Endothelial cell (in vitro differentiated cells): ENCODE data around the gene BCL7B. TPM values are rescaled to one million over a fixed set of nuclear protein-coding genes. Genes with fewer than 3 reads are reported as not detected.

Source experiments
- DNase-seq: peaks from one replicate; pipeline ENCODE4 v3.0.0; 2021; ENCODE audit warnings: low spot score
- H3K27ac Mint-ChIP-seq: one replicate; pipeline ENCODE4 v1.8.0; 2021; ENCODE audit warnings: mixed read lengths, inconsistent platforms; ENCODE audit not compliant: unreplicated experiment
- H3K27me3 Mint-ChIP-seq: one replicate; pipeline ENCODE4 v1.8.0; 2021; ENCODE audit warnings: mild to moderate bottlenecking, moderate library complexity, mixed read lengths, inconsistent platforms; ENCODE audit not compliant: unreplicated experiment
- H3K36me3 Mint-ChIP-seq: one replicate; pipeline ENCODE4 v1.8.0; 2021; ENCODE audit warnings: mild to moderate bottlenecking, low read depth, mixed read lengths, inconsistent platforms; ENCODE audit not compliant: unreplicated experiment
- H3K4me1 Mint-ChIP-seq: one replicate; pipeline ENCODE4 v1.8.0; 2021; ENCODE audit warnings: mild to moderate bottlenecking, mixed read lengths, inconsistent platforms; ENCODE audit not compliant: unreplicated experiment
- H3K4me3 Mint-ChIP-seq: one replicate; pipeline ENCODE4 v1.8.0; 2021; ENCODE audit warnings: mild to moderate bottlenecking, mixed read lengths, inconsistent platforms; ENCODE audit not compliant: unreplicated experiment
- H3K9me3 Mint-ChIP-seq: one replicate; pipeline ENCODE4 v1.8.0; 2021; ENCODE audit warnings: mixed read lengths, inconsistent platforms; ENCODE audit not compliant: unreplicated experiment
- CTCF ChIP-seq: fragments of 200-600 bp; sonication (generic); IDR thresholded peaks from one replicate; pipeline ENCODE4 v1.5.0; 2021; ENCODE audit warnings: antibody characterized with exemption; ENCODE audit not compliant: unreplicated experiment
- total RNA-seq: library from RNA; stranded (reverse); fragmentation: NEBNext Ultra II Directional; extraction: Animal tissue kit (Norgen Biotek cat#: 25700); gene quantifications from one replicate; pipeline ENCODE4 v1.2.1, GENCODE V29; 2021; ENCODE audit not compliant: unreplicated experiment

BCL7B gene
- total RNA-seq, 1 donor from 2014 or later = 38.6 TPM

DNA sequence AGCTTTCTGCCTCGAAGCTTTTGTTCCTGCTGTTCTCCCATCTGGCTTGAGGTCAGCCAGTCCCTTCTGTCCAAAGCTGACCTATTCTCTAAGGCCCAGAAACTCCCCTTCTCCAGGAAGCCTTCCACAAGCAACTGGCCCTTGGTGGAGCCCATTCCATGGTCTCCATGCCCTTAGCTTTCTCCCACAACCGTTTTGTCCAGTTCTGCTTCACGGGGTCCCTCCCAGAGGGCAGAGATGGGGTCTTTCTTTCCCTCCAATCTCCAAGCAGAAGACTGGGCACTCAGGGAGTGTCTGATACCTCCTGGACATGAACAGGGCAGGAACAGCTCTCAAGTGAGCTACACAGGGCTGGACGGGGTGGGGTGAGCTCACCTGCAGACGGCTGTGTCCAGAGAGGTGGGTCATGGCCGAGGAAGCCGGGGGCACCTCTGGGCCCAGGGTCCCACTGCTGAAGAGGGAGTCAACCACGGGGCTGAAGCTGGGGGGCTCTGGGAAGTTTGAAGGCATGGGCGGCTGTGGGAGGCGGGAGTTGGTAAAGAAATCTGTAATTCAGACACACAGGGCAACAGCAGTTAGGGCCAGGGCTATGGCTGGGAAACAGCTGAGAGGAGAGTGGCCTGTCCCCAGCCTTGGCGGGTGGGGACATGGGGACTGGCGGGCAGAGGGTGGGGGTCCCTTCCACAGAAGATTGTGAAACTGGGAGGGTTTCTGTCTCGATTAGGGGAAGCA is 41.8 kb upstream of the BCL7B start:
- TF ChIP-seq CTCF = no peak
- H3K4me3 Mint-ChIP-seq = no peak overlapping the region
- no peak for DNase-seq
- H3K9me3 Mint-ChIP-seq = no peaks in the 10 kb centered on the region
- no peak overlapping the region for H3K27ac Mint-ChIP-seq
- H3K4me1 Mint-ChIP-seq = peaks cover 4% of the 10 kb centered on the region
- peaks cover 10% of the 10 kb centered on the region for H3K27me3 Mint-ChIP-seq
- peaks cover 7% of the 10 kb centered on the region for H3K36me3 Mint-ChIP-seq

- DNase-seq = no peak
- peaks cover 12% of the 10 kb centered on the region for H3K27me3 Mint-ChIP-seq
- H3K27ac Mint-ChIP-seq = peak overlapping the region; percentile 43
- H3K4me1 Mint-ChIP-seq = peaks cover 4% of the 10 kb centered on the region
- peaks cover 7% of the 10 kb centered on the region for H3K36me3 Mint-ChIP-seq
- no peak for TF ChIP-seq CTCF
- peak overlapping the region; percentile 17 for H3K4me3 Mint-ChIP-seq
- no peaks in the 10 kb centered on the region for H3K9me3 Mint-ChIP-seq
These were observed 40.7 kb upstream of the BCL7B start for GRCh38 chr7:73597978-73598782.

- Mint-ChIP-seq H3K27ac (no peak overlapping the region), H3K36me3 (peaks cover 7% of the 10 kb centered on the region), H3K27me3 (peaks cover 13% of the 10 kb centered on the region), H3K4me1 (peaks cover 4% of the 10 kb centered on the region), H3K4me3 (no peak overlapping the region), H3K9me3 (no peaks in the 10 kb centered on the region)
- DNase-seq = no peak
- TF ChIP-seq CTCF = no peak
These were observed 38.9 kb upstream of the BCL7B start for GRCh38 chr7:73596191-73597065.

DNA sequence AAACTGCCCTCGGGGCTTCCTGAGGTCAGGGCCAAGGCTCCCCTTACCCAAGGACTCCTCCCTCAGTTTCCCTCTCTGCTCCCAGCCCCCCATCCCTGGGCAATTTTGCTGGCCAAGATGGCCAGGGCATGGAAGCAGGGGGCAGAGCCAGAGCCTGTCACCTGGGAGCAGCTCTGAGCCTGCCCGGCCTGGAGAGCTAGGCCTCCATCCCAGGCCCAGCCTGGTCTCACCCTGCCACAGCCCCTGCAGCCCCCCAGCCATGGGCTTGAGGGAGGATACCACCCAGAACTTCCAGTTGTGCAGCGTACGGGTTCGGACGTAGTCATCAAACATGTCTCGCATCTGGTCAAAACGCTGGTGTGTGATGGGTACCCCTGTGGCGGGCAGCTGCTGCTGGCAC is 37.9 kb upstream of the BCL7B start:
- Mint-ChIP-seq H3K27me3 (peaks cover 16% of the 10 kb centered on the region), H3K4me1 (peaks cover 4% of the 10 kb centered on the region), H3K9me3 (no peaks in the 10 kb centered on the region), H3K4me3 (no peak overlapping the region), H3K27ac (no peak overlapping the region), H3K36me3 (peaks cover 7% of the 10 kb centered on the region)
- TF ChIP-seq CTCF = no peak
- no peak for DNase-seq
